Chondrocyte (in vitro differentiated cells): ENCODE data around the gene KCNMB4. TPM values are rescaled to one million over a fixed set of nuclear protein-coding genes. Genes with fewer than 3 reads are reported as not detected.

ENCODE experiments used
- DNase-seq: peaks from one replicate; pipeline ENCODE4 v3.0.0; 2021; ENCODE audit warnings: mixed read lengths, low spot score
- H3K27ac Mint-ChIP-seq: one replicate; pipeline ENCODE4 v1.8.0; 2021; ENCODE audit warnings: mild to moderate bottlenecking, moderate library complexity, mixed read lengths; ENCODE audit not compliant: unreplicated experiment
- H3K27me3 Mint-ChIP-seq: 2 replicates; pipeline ENCODE4 v1.8.0; 2021; ENCODE audit warnings: low read depth, mixed read lengths
- H3K36me3 Mint-ChIP-seq: 2 replicates; pipeline ENCODE4 v1.8.0; 2021; ENCODE audit warnings: low read depth, mixed read lengths
- H3K4me1 Mint-ChIP-seq: 2 replicates; pipeline ENCODE4 v1.8.0; 2021; ENCODE audit warnings: low read depth, mild to moderate bottlenecking, mixed read lengths
- H3K4me3 Mint-ChIP-seq: one replicate; pipeline ENCODE4 v1.8.0; 2021; ENCODE audit warnings: mild to moderate bottlenecking, moderate library complexity, mixed read lengths; ENCODE audit not compliant: unreplicated experiment
- H3K9me3 Mint-ChIP-seq: 2 replicates; pipeline ENCODE4 v1.8.0; 2021; ENCODE audit warnings: low read depth, mixed read lengths
- total RNA-seq: library from RNA; stranded (reverse); gene quantifications from 3 replicates; pipeline ENCODE4 v1.2.1, GENCODE V29; 2021
- TF ChIP-seq, protein P1 (sequence below): fragments of 200-600 bp; sonication (generic); IDR thresholded peaks from 2 replicates; pipeline ENCODE4 v1.5.0; 2021; ENCODE audit warnings: antibody characterized with exemption, mild to moderate bottlenecking, moderate library complexity

KCNMB4 gene
- total RNA-seq, 1 donor from 2014 or later = 3.3 TPM

DNA sequence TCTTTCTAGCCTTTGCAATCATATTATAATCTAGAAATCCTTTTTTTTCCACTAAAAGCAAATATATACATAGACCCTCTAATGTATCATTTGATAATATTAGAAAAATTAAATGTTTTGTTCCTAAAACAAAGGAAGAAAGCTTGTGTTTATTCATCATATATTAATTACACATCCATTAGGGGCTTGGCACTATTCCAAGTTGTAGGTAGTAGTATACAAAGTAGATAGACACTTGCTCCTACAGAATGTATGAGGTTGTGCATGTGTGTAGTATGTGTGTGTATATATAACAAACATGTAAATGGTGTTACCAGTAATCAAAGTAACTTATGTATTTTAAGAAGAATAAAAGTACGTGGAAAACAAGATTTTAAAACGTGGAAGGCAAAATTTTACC lies 15.0 kb upstream of the KCNMB4 start:
- TF ChIP-seq, protein P1, sequence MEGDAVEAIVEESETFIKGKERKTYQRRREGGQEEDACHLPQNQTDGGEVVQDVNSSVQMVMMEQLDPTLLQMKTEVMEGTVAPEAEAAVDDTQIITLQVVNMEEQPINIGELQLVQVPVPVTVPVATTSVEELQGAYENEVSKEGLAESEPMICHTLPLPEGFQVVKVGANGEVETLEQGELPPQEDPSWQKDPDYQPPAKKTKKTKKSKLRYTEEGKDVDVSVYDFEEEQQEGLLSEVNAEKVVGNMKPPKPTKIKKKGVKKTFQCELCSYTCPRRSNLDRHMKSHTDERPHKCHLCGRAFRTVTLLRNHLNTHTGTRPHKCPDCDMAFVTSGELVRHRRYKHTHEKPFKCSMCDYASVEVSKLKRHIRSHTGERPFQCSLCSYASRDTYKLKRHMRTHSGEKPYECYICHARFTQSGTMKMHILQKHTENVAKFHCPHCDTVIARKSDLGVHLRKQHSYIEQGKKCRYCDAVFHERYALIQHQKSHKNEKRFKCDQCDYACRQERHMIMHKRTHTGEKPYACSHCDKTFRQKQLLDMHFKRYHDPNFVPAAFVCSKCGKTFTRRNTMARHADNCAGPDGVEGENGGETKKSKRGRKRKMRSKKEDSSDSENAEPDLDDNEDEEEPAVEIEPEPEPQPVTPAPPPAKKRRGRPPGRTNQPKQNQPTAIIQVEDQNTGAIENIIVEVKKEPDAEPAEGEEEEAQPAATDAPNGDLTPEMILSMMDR = no peak

DNA sequence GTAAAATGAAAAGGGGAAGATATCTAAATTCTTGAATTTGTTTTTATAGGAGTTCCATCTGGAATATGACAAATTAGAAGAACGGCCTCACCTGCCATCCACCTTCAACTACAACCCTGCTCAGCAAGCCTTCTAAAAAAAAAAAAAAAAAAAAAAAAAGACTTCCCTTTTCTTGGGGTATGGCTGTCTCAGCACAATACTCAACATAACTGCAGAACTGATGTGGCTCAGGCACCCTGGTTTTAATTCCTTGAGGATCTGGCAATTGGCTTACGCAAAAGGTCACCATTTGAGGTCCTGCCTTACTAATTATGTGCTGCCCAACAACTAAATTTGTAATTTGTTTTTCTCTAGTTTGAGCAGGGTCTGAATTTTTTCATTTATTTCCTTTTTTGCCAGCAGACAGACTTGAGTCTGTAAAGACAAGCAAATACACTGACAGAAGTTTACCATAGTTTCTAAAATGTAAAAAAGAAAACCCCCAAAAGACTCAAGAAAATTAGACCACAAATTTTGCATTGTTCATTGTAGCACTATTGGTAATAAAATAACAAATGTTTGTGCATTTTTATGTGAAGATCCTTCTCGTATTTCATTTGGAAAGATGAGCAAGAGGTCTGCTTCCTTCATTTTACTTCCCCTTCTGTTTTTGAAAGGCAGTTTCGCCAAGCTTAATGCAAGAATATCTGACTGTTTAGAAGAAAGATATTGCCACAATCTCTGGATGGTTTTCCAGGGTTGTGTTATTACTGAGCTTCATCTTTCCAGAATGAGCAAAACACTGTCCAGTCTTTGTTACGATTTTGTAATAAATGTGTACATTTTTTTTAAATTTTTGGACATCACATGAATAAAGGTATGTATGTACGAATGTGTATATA lies 12.1 kb upstream of the KCNMB4 start:
- Mint-ChIP-seq H3K36me3 (peaks cover 16% of the 10 kb centered on the region), H3K4me1 (no peaks in the 10 kb centered on the region), H3K4me3 (no peak overlapping the region), H3K27me3 (no peaks in the 10 kb centered on the region), H3K27ac (no peak overlapping the region), H3K9me3 (no peaks in the 10 kb centered on the region)
- TF ChIP-seq, protein P1 = no peak
- DNase-seq = no peak

More for the DNA sequence above, 15.0 kb upstream of the KCNMB4 start:
- Mint-ChIP-seq H3K4me1 (no peaks in the 10 kb centered on the region), H3K27ac (no peak overlapping the region), H3K27me3 (no peaks in the 10 kb centered on the region), H3K36me3 (peaks cover 18% of the 10 kb centered on the region), H3K9me3 (no peaks in the 10 kb centered on the region), H3K4me3 (no peak overlapping the region)
- no peak for DNase-seq

DNA sequence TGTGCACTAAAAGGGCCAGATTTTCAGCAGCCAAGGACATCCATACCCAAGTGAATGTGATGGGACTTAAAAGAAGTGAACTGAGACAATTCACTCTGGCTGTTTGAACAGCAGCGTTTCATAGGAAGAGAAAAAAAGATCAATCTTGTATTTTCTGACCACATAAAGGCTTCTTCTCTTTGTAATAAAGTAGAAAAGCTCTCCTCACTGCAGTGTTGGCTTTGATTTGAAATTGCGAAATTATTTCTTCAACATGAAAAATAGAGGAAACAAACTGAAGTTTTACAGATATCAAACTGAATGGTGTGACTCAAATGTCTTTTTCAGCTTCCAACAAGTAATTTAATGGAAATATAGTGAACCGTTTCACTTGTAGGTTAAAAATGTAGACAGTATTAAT lies 11.3 kb upstream of the KCNMB4 start:
- TF ChIP-seq, protein P1 = no peak
- Mint-ChIP-seq H3K9me3 (no peaks in the 10 kb centered on the region), H3K4me3 (no peak overlapping the region), H3K4me1 (no peaks in the 10 kb centered on the region), H3K27me3 (no peaks in the 10 kb centered on the region), H3K36me3 (peaks cover 16% of the 10 kb centered on the region), H3K27ac (no peak overlapping the region)
- DNase-seq = no peak

DNA sequence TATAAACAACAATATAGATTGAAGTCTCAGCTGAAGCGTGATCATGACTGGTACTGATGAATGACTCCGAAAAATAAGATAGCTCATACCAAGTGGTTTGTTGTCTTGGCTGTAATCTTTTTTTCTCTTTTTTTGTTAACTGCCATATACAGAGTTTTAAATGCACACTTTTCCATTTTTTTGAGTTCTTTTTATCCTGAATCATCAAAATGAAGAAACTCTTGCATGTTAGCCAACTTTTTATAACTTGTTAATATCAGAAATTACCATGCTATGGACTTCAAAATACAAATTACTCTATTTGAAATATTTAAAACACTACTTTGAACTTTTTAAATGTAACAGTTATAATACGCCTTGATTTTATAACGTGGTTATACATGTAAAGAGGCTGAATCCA lies 10.1 kb upstream of the KCNMB4 start:
- TF ChIP-seq, protein P1 = no peak
- Mint-ChIP-seq H3K9me3 (no peaks in the 10 kb centered on the region), H3K4me1 (no peaks in the 10 kb centered on the region), H3K4me3 (no peak overlapping the region), H3K27me3 (no peaks in the 10 kb centered on the region), H3K36me3 (peaks cover 16% of the 10 kb centered on the region), H3K27ac (no peak overlapping the region)
- no peak for DNase-seq

DNA sequence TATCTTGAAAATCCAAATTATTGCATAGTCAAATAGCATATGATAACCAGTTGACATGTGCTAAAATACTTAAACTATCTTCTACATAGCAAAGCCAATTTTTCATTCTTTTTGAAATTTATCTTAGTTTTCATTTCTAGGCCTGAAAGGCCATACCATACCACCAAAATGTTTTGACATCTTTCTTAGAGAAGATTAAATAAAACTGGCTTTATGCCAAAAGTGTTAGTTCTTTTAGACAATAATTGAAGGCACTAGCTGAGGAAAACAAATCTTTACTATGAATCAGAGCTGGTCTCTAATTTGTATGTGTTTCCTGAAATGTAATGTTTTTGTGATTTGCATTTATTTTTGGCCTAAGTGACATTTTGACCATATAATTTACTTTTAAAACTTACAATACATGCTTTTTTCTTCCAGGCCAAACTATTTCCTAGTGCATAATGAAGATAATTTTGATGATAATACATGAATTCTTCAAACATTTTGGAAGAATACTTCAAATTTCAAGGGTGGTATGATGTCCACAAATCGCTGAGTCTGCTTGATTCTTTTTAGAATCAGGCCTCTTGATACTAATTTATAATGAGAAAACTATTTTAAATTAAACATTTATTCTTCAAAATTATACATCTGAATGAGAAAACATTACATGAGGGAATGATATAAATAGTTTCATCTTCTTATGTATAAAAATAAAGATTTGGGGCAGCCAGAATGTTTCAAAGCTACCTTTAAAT lies 6.5 kb upstream of the KCNMB4 start:
- no peaks in the 10 kb centered on the region for H3K4me1 Mint-ChIP-seq
- TF ChIP-seq, protein P1 = no peak
- no peaks in the 10 kb centered on the region for H3K9me3 Mint-ChIP-seq
- no peak overlapping the region for H3K27ac Mint-ChIP-seq
- peaks cover 6% of the 10 kb centered on the region for H3K36me3 Mint-ChIP-seq
- no peak for DNase-seq
- H3K4me3 Mint-ChIP-seq = no peak overlapping the region
- H3K27me3 Mint-ChIP-seq = peaks cover 4% of the 10 kb centered on the region
